ENCODE results near the gene SMIM12. TPM values are rescaled to one million over a fixed set of nuclear protein-coding genes. Genes with fewer than 3 reads are reported as not detected.
A peak's percentile ranks its signal among the peaks of the same experiment; 100 is the strongest.
"Not testable (repeated sequence)": the region's sequence is repeated elsewhere in the genome, so short reads cannot be mapped to it uniquely, and the experiment has no call there.

Gene SMIM12
- total RNA-seq, 6 experiments from 2014 or later = 30.5 to 45.7 (median 32.2) TPM

- DNase-seq (peak; percentile 71 to 89 (median 86)), ATAC-seq (peak; percentile 96 to 99 (median 97))
- Histone ChIP-seq H3K9me3 (no peaks in the 10 kb centered on the region), H3K4me1 (peaks cover 0 to 20% (median 9%) of the 10 kb centered on the region in 4 donors), H3K27me3 (no peaks in the 10 kb centered on the region), H3K27ac (peak overlapping the region in 2 of 3 donors; percentile 34 to 90), H3K4me3 (peak overlapping the region in 1 of 3 donors; percentile 16), H3K36me3 (peaks cover 0 to 2% (median 0%) of the 10 kb centered on the region in 4 donors)
- TF ChIP-seq POLR2A (IDR thresholded peaks at IDR 0.05) = no peak
- TF ChIP-seq, protein P1, sequence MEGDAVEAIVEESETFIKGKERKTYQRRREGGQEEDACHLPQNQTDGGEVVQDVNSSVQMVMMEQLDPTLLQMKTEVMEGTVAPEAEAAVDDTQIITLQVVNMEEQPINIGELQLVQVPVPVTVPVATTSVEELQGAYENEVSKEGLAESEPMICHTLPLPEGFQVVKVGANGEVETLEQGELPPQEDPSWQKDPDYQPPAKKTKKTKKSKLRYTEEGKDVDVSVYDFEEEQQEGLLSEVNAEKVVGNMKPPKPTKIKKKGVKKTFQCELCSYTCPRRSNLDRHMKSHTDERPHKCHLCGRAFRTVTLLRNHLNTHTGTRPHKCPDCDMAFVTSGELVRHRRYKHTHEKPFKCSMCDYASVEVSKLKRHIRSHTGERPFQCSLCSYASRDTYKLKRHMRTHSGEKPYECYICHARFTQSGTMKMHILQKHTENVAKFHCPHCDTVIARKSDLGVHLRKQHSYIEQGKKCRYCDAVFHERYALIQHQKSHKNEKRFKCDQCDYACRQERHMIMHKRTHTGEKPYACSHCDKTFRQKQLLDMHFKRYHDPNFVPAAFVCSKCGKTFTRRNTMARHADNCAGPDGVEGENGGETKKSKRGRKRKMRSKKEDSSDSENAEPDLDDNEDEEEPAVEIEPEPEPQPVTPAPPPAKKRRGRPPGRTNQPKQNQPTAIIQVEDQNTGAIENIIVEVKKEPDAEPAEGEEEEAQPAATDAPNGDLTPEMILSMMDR (IDR thresholded peaks at IDR 0.05) = no peak
- 28% methylated on average over 2 of the region's 11 CpGs for WGBS (ENCODE audit: insufficient coverage, low coverage, low lambda C conversion rate, missing lambda C conversion rate)
- intact Hi-C loops (cut with DNase I) = no loop called here
Observed at GRCh38 chr1:34825455-34826091, 34.0 kb downstream of the SMIM12 start.

DNA sequence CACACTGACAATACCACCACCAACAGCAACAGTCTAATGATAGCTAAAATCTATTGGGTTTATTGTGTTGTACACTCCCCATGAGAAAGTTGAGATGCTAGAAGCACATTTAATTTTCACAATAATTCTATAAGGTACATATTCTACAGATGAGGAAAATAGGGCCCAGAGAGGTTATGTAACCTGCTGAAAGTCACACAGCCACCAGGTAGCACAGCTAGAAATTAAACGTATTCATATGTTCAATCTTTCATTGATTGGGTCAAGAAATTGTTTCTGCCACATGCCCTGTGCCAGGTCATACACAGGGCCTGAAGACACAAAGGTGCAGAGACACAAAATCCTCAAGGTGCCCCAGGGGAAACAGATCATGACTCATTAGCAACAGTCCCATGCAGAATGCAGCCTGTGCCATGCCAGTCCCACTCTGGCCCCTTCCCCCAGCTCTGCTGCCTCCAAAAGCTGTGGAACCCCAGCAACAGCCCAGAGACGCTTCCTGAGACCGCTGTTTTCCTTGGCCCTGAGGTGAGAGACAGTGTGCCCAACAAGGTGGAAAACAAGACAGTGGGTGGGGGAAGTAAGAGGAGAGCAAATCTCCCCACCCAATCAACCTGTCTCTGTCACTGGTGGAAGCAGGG lies 34.6 kb downstream of the SMIM12 start:
- TF ChIP-seq POLR2A (IDR thresholded peaks at IDR 0.05) = no peak
- TF ChIP-seq, protein P1 (IDR thresholded peaks at IDR 0.05) = no peak
- peak in 2 of 4 donors; percentile 6 to 15 for ATAC-seq

GRCh38 chr1:34822202-34822601 lies 37.3 kb downstream of the SMIM12 start:
- Histone ChIP-seq H3K27me3 (no peaks in the 10 kb centered on the region), H3K9me3 (no peaks in the 10 kb centered on the region), H3K4me1 (peaks cover 0 to 20% (median 9%) of the 10 kb centered on the region in 4 donors), H3K36me3 (peaks cover 0 to 2% (median 0%) of the 10 kb centered on the region in 4 donors), H3K4me3 (no peak overlapping the region), H3K27ac (no peak overlapping the region)
- intact Hi-C loops (cut with DNase I) = no loop called here
- DNase-seq (no peak), ATAC-seq (no peak)
- no peak for TF ChIP-seq POLR2A (IDR thresholded peaks at IDR 0.05)
- TF ChIP-seq, protein P1 (IDR thresholded peaks at IDR 0.05) = no peak
- WGBS (ENCODE audit: insufficient coverage, low coverage, low lambda C conversion rate, missing lambda C conversion rate) = 67% methylated on average over 3 of the region's 3 CpGs

More for the DNA sequence above, 34.6 kb downstream of the SMIM12 start:
- intact Hi-C loops (cut with DNase I) = no loop called here
- H3K27ac ChIP-seq = peak overlapping the region in 2 of 3 donors; percentile 34 to 90
- H3K4me3 ChIP-seq = peak overlapping the region in 1 of 3 donors; percentile 16
- H3K27me3 ChIP-seq = no peaks in the 10 kb centered on the region
- WGBS (ENCODE audit: insufficient coverage, low coverage, low lambda C conversion rate, missing lambda C conversion rate) = 49% methylated on average over 2 of the region's 3 CpGs
- H3K9me3 ChIP-seq = no peaks in the 10 kb centered on the region
- DNase-seq = no peak
- peaks cover 0 to 20% (median 9%) of the 10 kb centered on the region in 4 donors for H3K4me1 ChIP-seq
- peaks cover 0 to 2% (median 0%) of the 10 kb centered on the region in 4 donors for H3K36me3 ChIP-seq

- H3K27me3 ChIP-seq; H3K27ac ChIP-seq; ATAC-seq; H3K4me1 ChIP-seq; H3K4me3 ChIP-seq; H3K9me3 ChIP-seq; DNase-seq; H3K36me3 ChIP-seq; intact Hi-C loops (cut with DNase I): not testable (repeated sequence)
- WGBS (ENCODE audit: insufficient coverage, low coverage, low lambda C conversion rate, missing lambda C conversion rate) = 100% methylated on average over 2 of the region's 2 CpGs
Observed at GRCh38 chr1:34818862-34819261, 40.7 kb downstream of the SMIM12 start.

- no peak for DNase-seq
- WGBS (ENCODE audit: insufficient coverage, low coverage, low lambda C conversion rate, missing lambda C conversion rate) = 73% methylated on average over 3 of the region's 3 CpGs
- peaks cover 0 to 3% (median 0%) of the 10 kb centered on the region in 4 donors for H3K4me1 ChIP-seq
Observed at GRCh38 chr1:34816778-34817177, 42.8 kb downstream of the SMIM12 start.

More at GRCh38 chr1:34816778-34817177, 42.8 kb downstream of the SMIM12 start:
- no peaks in the 10 kb centered on the region for H3K9me3 ChIP-seq
- peaks cover 0 to 2% (median 0%) of the 10 kb centered on the region in 4 donors for H3K36me3 ChIP-seq
- no peak overlapping the region for H3K4me3 ChIP-seq
- no peak for ATAC-seq
- no peak overlapping the region for H3K27ac ChIP-seq
- TF ChIP-seq POLR2A (IDR thresholded peaks at IDR 0.05) = no peak
- TF ChIP-seq, protein P1 (IDR thresholded peaks at IDR 0.05) = no peak
- intact Hi-C loops (cut with DNase I) = no loop called here
- H3K27me3 ChIP-seq = no peaks in the 10 kb centered on the region
